CD4-positive, CD25-positive, alpha-beta regulatory T cell (primary cell): ENCODE data around the gene SMIM41. TPM values are rescaled to one million over a fixed set of nuclear protein-coding genes. Genes with fewer than 3 reads are reported as not detected.

Experiments used
- ATAC-seq, 2 donors: fragments of 150-1000 bp; cut with Tn5 transposase; one replicate each; pipeline ENCODE4 v1.10.0; 2021; ENCODE audit warnings: low read depth in 2 of 2, moderate number of reproducible peaks in 2 of 2, moderate library complexity in 1 of 2
- DNase-seq, 3 donors: peaks; one replicate each; pipeline versions ENCODE4 v3.0.0 to v3.0.0-alpha.2; 2012 to 2022; ENCODE audit warnings: mixed read lengths in 1 of 3
- H3K27ac ChIP-seq: one replicate; pipeline ENCODE4 v1.7.0; 2013; ENCODE audit warnings: mild to moderate bottlenecking, low read length; ENCODE audit not compliant: insufficient read depth, poor library complexity, severe bottlenecking
- H3K27me3 ChIP-seq: one replicate; pipeline ENCODE4 v1.7.0; 2013; ENCODE audit warnings: low read length; ENCODE audit not compliant: control insufficient read depth, insufficient read depth
- H3K36me3 ChIP-seq: one replicate; pipeline ENCODE4 v1.7.0; 2013; ENCODE audit warnings: mild to moderate bottlenecking, low read length, moderate library complexity; ENCODE audit not compliant: control insufficient read depth, insufficient read depth
- H3K4me1 ChIP-seq: 2 replicates; pipeline ENCODE4 v1.7.0; 2013; ENCODE audit warnings: mild to moderate bottlenecking, low read length; ENCODE audit not compliant: insufficient read depth, control insufficient read depth, poor library complexity, severe bottlenecking
- H3K4me3 ChIP-seq: one replicate; pipeline ENCODE4 v1.7.0; 2013; ENCODE audit warnings: low read depth, mild to moderate bottlenecking, low read length, moderate library complexity
- H3K9me3 ChIP-seq, 2 experiments: 1 replicate in 1 of 2; 2 replicates in 1 of 2; pipeline ENCODE4 v1.7.0; 2013; ENCODE audit warnings: low read length in 2 of 2, mild to moderate bottlenecking in 1 of 2, moderate library complexity in 1 of 2; ENCODE audit not compliant: control insufficient read depth in 2 of 2
- H3K27ac Mint-ChIP-seq, 3 donors: one replicate each; pipeline ENCODE4 v1.8.0; 2020 to 2022; ENCODE audit warnings: mild to moderate bottlenecking in 3 of 3, mixed read lengths in 3 of 3, moderate library complexity in 2 of 3
- H3K27me3 Mint-ChIP-seq: one replicate; pipeline ENCODE4 v1.8.0; 2022; ENCODE audit warnings: mild to moderate bottlenecking, mixed read lengths
- H3K36me3 Mint-ChIP-seq: one replicate; pipeline ENCODE4 v1.8.0; 2020; ENCODE audit warnings: mixed read lengths
- H3K4me1 Mint-ChIP-seq, 4 donors: one replicate each; pipeline ENCODE4 v1.8.0; 2020 to 2022; ENCODE audit warnings: mixed read lengths in 4 of 4, mild to moderate bottlenecking in 1 of 4
- H3K4me3 Mint-ChIP-seq, 4 donors: one replicate each; pipeline ENCODE4 v1.8.0; 2020 to 2022; ENCODE audit warnings: mild to moderate bottlenecking in 4 of 4, mixed read lengths in 4 of 4, moderate library complexity in 3 of 4
- H3K9me3 Mint-ChIP-seq, 7 donors: one replicate each; pipeline ENCODE4 v1.8.0; 2020 to 2022; ENCODE audit warnings: mixed read lengths in 7 of 7, mild to moderate bottlenecking in 3 of 7, moderate library complexity in 2 of 7
- polyA plus RNA-seq, 4 donors: library from polyadenylated mRNA; unstranded; fragments of 300-500 nt; fragmentation: Illumina TruSeq; gene quantifications; one replicate each; pipeline ENCODE4 v1.2.3, GENCODE V29; 2021
- total RNA-seq: library from RNA; stranded (reverse); gene quantifications from one replicate; pipeline ENCODE4 v1.2.3, GENCODE V29; 2022

Gene SMIM41
- total and polyA plus RNA-seq, 5 donors from 2014 or later = 0.54 TPM; not detected in 4

- Histone ChIP-seq H3K4me1 (peaks cover 5% of the 10 kb centered on the region), H3K36me3 (peaks cover 10% of the 10 kb centered on the region), H3K4me3 (no peak overlapping the region), H3K27me3 (no peaks in the 10 kb centered on the region), H3K9me3 (no peaks in the 10 kb centered on the region), H3K27ac (no peak overlapping the region)
- Mint-ChIP-seq H3K27me3 (peaks cover 18% of the 10 kb centered on the region), H3K9me3 (no peaks in the 10 kb centered on the region), H3K4me3 (peak overlapping the region in 1 of 4 donors; percentile 25), H3K27ac (peak overlapping the region in 1 of 3 donors; percentile 75), H3K4me1 (peaks cover 0 to 19% (median 8%) of the 10 kb centered on the region in 4 donors), H3K36me3 (peaks cover 2% of the 10 kb centered on the region)
- ATAC-seq (peak; percentile 66 to 77), DNase-seq (peak; percentile 57 to 66 (median 59))
These were observed 3.6 kb downstream of the SMIM41 start for GRCh38 chr12:52082988-52083637.

GRCh38 chr12:52083638-52083996, 4.1 kb downstream of the SMIM41 start:
- Histone ChIP-seq H3K36me3 (peaks cover 7% of the 10 kb centered on the region), H3K27me3 (no peaks in the 10 kb centered on the region), H3K4me1 (peaks cover 5% of the 10 kb centered on the region), H3K4me3 (no peak overlapping the region), H3K9me3 (no peaks in the 10 kb centered on the region), H3K27ac (no peak overlapping the region)
- DNase-seq (no peak), ATAC-seq (no peak)
- H3K4me3 Mint-ChIP-seq = peak overlapping the region in 1 of 4 donors; percentile 25
- H3K27me3 Mint-ChIP-seq = peaks cover 19% of the 10 kb centered on the region
- H3K9me3 Mint-ChIP-seq = no peaks in the 10 kb centered on the region
- H3K4me1 Mint-ChIP-seq = peaks cover 0 to 19% (median 8%) of the 10 kb centered on the region in 4 donors
- no peak overlapping the region for H3K27ac Mint-ChIP-seq
- H3K36me3 Mint-ChIP-seq = no peaks in the 10 kb centered on the region

- H3K27ac Mint-ChIP-seq = no peak overlapping the region
- no peak overlapping the region for H3K4me3 Mint-ChIP-seq
These were observed 5.2 kb downstream of the SMIM41 start for GRCh38 chr12:52084491-52085231.

GRCh38 chr12:52085682-52086180, 6.2 kb downstream of the SMIM41 start:
- peaks cover 0 to 19% (median 8%) of the 10 kb centered on the region in 4 donors for H3K4me1 Mint-ChIP-seq
- peaks cover 5% of the 10 kb centered on the region for H3K4me1 ChIP-seq
- peaks cover 0 to 2% (median 0%) of the 10 kb centered on the region in 7 donors for H3K9me3 Mint-ChIP-seq
- H3K27ac Mint-ChIP-seq = no peak overlapping the region
- no peak overlapping the region for H3K4me3 Mint-ChIP-seq
- no peaks in the 10 kb centered on the region for H3K36me3 Mint-ChIP-seq
- H3K9me3 ChIP-seq = no peaks in the 10 kb centered on the region
- no peak overlapping the region for H3K4me3 ChIP-seq
- peaks cover 3% of the 10 kb centered on the region for H3K27me3 ChIP-seq
- no peak overlapping the region for H3K27ac ChIP-seq
- no peak for ATAC-seq
- no peaks in the 10 kb centered on the region for H3K36me3 ChIP-seq
- DNase-seq = no peak
- H3K27me3 Mint-ChIP-seq = peaks cover 32% of the 10 kb centered on the region

More at GRCh38 chr12:52084491-52085231, 5.2 kb downstream of the SMIM41 start:
- Mint-ChIP-seq H3K27me3 (peaks cover 26% of the 10 kb centered on the region), H3K36me3 (no peaks in the 10 kb centered on the region), H3K9me3 (peaks cover 0 to 2% (median 0%) of the 10 kb centered on the region in 7 donors), H3K4me1 (peaks cover 0 to 19% (median 8%) of the 10 kb centered on the region in 4 donors)
- no peak overlapping the region for H3K27ac ChIP-seq
- H3K4me3 ChIP-seq = no peak overlapping the region
- no peak for ATAC-seq
- no peaks in the 10 kb centered on the region for H3K9me3 ChIP-seq
- H3K36me3 ChIP-seq = no peaks in the 10 kb centered on the region
- H3K4me1 ChIP-seq = peaks cover 5% of the 10 kb centered on the region
- H3K27me3 ChIP-seq = no peaks in the 10 kb centered on the region
- DNase-seq = no peak

GRCh38 chr12:52086366-52086765, 6.9 kb downstream of the SMIM41 start:
- no peaks in the 10 kb centered on the region for H3K9me3 ChIP-seq
- H3K4me3 Mint-ChIP-seq = no peak overlapping the region
- H3K27me3 ChIP-seq = peaks cover 5% of the 10 kb centered on the region
- H3K4me1 ChIP-seq = peaks cover 5% of the 10 kb centered on the region
- H3K4me1 Mint-ChIP-seq = peaks cover 0 to 15% (median 7%) of the 10 kb centered on the region in 4 donors
- no peak for ATAC-seq
- no peak overlapping the region for H3K27ac ChIP-seq
- H3K27ac Mint-ChIP-seq = peak overlapping the region in 1 of 3 donors; percentile 70
- H3K36me3 Mint-ChIP-seq = no peaks in the 10 kb centered on the region
- peaks cover 0 to 2% (median 0%) of the 10 kb centered on the region in 7 donors for H3K9me3 Mint-ChIP-seq
- no peak overlapping the region for H3K4me3 ChIP-seq
- no peak for DNase-seq
- no peaks in the 10 kb centered on the region for H3K36me3 ChIP-seq
- peaks cover 32% of the 10 kb centered on the region for H3K27me3 Mint-ChIP-seq

GRCh38 chr12:52086944-52087835, 7.7 kb downstream of the SMIM41 start:
- no peak for DNase-seq
- no peaks in the 10 kb centered on the region for H3K36me3 Mint-ChIP-seq
- H3K4me1 ChIP-seq = peaks cover 5% of the 10 kb centered on the region
- no peak overlapping the region for H3K4me3 Mint-ChIP-seq
- no peak for ATAC-seq
- no peaks in the 10 kb centered on the region for H3K9me3 ChIP-seq
- H3K27ac Mint-ChIP-seq = peak overlapping the region in 1 of 3 donors; percentile 69
- H3K9me3 Mint-ChIP-seq = peaks cover 0 to 2% (median 0%) of the 10 kb centered on the region in 7 donors
- H3K27me3 Mint-ChIP-seq = peaks cover 40% of the 10 kb centered on the region
- H3K27me3 ChIP-seq = peaks cover 9% of the 10 kb centered on the region
- H3K27ac ChIP-seq = no peak overlapping the region
- H3K36me3 ChIP-seq = no peaks in the 10 kb centered on the region
- H3K4me1 Mint-ChIP-seq = peaks cover 0 to 8% (median 4%) of the 10 kb centered on the region in 4 donors
- H3K4me3 ChIP-seq = no peak overlapping the region
